CD4-positive, alpha-beta T cell treated with Interferon alpha-2 for 1 hour (primary cell): ENCODE data around the gene MBOAT1.

Experiments used
- DNase-seq, 2 donors: peaks; one replicate each; pipeline ENCODE4 v3.0.0-alpha.2; 2020 to 2022

MBOAT1 gene

GRCh38 chr6:20233007-20233730 is 20.9 kb upstream of the MBOAT1 start:
- no peak for DNase-seq

- DNase-seq: no peak
Observed at GRCh38 chr6:20232188-20232587, 19.9 kb upstream of the MBOAT1 start.

DNA sequence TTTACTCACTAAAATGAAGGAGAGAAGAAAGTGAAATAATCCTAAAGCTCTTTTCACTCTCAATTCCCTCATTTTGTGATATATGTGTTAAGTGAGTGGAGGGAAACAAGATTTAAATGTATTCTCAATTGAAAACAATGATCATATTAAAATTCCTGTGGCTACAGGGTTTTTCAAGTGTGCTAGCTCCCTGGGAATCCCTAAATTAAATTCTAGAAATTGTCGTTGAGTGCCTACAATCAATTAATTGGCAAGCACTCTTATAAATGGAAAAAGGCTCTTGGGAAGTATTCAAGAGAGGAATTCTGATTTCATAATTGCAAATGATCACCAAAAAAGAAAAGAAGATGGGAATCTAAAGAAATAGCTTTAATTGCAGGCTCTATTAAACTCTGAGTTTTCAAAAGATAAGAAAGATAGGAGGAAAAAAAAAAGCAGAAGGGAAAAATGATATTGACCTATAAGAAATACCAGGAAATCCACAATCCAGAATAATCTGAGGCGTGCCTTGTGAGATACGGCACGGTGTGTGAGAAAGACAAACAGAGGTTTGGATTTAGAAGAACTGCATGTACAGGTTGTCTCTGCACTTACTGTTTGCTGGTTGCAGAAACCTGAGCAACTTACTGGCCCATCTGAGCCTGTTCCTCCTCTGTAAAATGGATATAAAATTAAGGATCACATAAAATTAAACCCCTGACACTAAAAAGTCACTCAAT is 18.3 kb upstream of the MBOAT1 start:
- DNase-seq: no peak

- DNase-seq: no peak
Observed at GRCh38 chr6:20229881-20230280, 17.6 kb upstream of the MBOAT1 start.

- DNase-seq: no peak
Observed at GRCh38 chr6:20227350-20227749, 15.1 kb upstream of the MBOAT1 start.

DNA sequence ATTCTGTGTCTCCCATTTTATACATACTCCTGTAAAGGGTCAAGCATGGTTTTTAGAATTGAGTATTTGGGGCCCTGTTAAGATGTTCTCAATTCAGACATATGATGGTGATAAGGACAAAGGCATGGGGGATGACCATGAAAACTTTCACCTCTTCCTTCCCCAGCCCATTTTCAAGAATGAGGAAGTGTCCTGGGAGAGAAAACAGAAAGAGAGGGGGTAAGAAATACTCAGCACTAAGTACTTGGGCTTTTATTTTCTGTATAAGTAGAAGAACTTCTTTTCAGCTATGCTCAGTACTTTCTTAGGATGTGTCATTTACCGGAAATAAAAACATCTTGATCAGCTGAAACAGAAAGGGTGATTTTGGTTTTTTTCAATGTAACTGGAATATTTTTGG is 10.9 kb upstream of the MBOAT1 start:
- DNase-seq: no peak

DNA sequence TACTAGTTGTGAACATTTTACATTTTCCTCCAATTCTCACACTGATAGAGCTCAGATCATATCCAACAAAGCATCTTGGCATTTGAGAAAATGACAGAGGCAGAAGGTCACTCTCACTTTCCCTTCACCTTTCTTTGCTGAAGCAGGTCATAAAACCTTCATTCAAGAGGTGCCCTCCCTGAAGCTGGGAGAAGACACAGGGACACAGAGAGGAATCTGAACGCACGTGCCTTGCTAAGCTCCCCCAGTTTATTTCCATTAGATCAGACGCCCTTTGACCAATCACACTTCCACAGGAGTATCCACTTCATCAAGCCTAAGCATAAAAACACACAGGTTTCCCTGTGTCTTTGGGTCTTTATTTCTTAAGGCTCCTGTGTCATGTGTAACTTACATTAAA is 9.2 kb upstream of the MBOAT1 start:
- DNase-seq: no peak

DNA sequence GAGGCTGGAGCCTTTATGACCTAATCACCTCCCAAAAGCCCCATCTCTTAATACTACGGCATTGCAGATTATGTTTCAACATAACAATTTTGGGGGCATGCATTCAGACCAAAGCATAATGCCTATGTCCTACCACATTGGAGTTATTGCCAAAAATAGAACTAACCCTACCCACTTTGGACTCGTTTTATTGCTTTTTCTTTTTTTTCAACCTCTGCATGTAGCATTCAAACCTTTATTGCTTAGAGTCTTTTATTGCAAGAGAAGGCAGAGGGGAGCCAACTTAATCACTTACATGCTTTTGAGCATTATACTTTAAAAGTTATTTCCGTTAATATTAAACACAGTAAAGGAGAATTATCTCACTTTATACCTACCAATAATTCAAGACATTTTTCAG is 8.1 kb upstream of the MBOAT1 start:
- no peak for DNase-seq

DNA sequence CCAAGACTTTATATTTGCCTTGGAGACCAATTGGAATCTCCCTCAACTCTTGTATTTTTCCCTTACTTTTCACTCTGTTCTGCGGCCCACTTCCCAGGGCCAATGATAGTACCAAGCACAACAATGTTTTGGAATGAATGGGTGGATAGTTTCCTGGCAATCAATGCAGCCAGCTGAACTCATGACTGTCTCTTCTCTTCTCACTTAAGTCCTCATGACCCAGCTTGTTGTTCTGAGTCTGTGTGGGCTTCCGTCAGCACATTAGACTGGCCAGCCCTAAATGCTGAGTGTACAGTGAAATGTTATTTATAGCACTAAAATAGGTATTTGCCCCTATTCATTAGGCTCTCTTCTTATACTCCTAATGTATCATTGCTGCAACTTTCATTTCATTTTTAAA is 5.6 kb upstream of the MBOAT1 start:
- no peak for DNase-seq

DNA sequence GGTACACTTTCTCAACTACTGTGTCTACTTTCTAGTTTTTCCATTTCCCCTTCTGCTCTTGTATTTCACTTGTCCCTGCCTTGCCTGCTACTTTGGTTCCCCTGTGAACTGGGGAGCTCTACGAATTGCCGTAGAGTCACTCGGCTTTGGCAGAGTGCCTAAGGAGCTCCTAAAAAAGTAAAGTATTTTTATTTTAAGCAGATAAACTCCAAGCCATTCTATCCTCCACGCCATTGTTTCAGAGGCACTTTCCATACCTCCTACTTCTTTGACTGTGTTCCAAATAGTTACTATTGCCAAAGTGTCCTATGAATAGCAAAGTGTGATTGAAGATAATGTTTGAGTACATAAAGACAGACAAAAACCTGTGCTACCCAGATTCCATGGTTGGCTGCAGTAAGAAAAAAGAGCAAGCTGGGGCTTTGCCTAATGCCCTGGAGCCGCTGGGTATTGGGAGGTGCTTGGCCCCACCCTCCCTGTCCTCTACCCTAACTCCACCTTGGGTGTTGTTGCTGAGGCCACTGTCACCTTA is 5.1 kb upstream of the MBOAT1 start:
- no peak for DNase-seq

- no peak for DNase-seq
Observed at GRCh38 chr6:20215310-20215709, 3.0 kb upstream of the MBOAT1 start.

DNA sequence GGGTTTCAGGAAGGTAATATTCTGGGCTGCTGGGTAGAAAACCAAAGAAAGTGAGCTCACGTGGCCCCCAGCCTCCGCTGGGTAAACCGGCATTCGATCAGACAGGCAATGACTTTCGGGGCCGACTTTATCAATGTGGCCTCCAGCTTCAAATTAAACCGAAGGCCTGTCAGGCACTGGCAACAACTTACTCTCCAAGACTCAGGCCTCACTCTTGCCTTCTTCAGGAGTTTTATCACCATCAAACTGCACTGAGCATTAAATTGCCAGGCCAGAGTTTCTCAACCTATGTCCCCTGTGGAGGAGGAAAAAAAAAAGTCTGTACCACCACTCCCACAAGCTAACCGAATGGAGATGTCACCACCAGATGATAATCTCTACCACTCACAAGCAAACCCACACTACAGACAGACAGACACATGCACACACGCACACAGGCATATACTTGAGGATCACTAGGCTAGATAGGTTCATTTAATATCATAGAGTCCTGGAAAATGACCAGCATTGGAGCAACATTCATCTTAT is 1.1 kb upstream of the MBOAT1 start:
- peak in 1 of 2 donors; percentile 28 for DNase-seq

DNA sequence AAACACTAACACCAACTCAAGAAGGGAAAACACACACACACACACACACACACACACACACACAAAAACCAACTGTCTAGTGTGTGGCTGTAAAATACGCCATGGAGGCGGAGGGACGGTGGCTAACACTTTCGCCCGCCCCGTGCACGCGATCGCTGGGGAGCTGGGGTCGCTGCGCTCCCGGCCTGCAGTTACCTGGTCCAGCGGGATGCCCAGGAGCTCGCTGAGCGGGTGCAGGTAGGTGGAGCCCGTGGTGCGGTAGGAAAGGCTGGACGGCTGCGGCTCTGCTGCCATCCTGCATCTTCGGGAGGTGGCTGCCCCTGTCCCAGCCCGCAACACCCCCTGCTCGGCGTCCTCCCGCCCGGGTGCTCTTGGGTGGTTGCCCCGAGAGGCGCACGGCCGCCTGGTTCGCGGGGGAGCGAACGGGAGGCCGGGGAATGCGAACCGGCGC is 303 bp downstream of the MBOAT1 start:
- DNase-seq: peak; percentile 20 to 62

DNA sequence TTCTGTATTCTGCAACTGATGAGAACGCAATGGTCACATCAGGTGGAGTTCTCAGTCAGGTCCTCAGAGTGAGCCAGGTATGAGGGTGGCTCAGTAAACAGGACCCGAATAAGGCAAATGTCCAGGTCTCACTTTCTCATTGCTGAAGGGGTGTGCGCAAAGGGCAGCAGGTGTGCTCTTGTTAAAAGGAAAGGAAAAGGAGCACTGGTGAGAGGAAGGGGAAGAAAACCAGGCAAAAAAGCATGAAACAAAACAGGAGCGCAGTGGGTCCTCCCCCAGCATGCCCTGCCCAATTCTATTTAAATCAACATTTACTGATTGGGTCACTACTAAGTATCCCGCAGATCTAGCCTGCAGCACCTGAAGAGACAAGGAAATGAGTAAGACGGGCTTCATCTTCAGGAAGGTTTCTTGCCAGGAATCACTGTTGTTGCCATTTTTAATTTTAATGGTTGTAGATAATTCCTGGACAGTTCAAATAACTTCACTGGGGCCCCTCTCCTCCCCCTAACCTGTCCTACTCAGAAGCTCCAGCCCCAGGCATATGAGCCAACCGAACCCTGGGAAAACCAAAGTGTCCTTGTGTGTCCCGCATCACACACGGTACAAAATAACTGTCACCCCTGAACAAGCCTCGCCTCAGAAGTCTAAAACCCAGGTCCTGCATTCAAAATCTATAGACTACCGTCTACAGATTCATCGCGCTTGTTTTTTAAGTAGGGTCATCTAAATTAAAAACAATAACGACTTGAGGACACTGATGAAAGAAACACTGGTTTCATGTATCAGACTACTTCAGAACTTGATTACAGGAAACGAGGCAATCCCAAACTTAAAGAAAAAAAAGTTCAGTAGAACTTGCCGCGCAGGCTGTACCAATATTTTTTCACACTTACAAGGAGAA is 980 bp downstream of the MBOAT1 start:
- no peak for DNase-seq

DNA sequence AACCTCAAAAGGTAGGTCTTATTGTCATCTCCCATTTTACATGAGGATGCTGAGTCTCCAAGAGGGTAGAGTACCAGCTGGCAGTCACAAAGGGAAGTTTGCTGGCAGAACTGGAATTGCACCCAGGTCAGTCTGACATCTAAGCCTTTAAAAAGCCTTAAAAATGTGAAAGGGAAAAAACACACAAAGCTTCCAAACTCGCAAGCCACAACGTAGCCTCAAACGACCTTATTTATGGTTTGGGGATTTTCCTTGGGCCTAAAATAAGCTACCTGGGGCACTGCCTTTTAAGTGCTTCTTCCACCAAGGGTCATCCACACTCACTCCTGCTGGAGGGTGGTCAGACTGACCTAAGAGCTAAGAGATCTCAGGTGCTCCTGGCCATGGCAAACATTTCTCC is 2.1 kb downstream of the MBOAT1 start:
- no peak for DNase-seq

- no peak for DNase-seq
Observed at GRCh38 chr6:20208687-20209378, 3.4 kb downstream of the MBOAT1 start.

DNA sequence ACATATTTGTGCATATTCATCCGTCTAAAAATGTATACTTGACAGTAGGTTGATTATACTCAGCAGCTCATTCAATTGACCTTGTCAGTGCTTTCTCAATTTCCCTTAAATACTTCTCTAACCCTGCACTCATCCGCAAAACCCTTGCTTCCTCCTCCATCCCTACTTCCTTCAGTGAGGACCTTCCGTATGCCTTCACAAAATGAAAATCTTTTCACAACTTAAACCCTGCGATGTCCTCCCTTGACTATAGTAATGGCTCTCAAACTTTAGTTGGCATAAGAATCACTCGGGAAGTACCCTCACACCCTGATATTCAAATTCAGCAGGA is 5.2 kb downstream of the MBOAT1 start:
- DNase-seq: no peak

- DNase-seq: no peak
Observed at GRCh38 chr6:20205722-20206161, 6.5 kb downstream of the MBOAT1 start.

GRCh38 chr6:20204512-20204894 is 7.8 kb downstream of the MBOAT1 start:
- no peak for DNase-seq

DNA sequence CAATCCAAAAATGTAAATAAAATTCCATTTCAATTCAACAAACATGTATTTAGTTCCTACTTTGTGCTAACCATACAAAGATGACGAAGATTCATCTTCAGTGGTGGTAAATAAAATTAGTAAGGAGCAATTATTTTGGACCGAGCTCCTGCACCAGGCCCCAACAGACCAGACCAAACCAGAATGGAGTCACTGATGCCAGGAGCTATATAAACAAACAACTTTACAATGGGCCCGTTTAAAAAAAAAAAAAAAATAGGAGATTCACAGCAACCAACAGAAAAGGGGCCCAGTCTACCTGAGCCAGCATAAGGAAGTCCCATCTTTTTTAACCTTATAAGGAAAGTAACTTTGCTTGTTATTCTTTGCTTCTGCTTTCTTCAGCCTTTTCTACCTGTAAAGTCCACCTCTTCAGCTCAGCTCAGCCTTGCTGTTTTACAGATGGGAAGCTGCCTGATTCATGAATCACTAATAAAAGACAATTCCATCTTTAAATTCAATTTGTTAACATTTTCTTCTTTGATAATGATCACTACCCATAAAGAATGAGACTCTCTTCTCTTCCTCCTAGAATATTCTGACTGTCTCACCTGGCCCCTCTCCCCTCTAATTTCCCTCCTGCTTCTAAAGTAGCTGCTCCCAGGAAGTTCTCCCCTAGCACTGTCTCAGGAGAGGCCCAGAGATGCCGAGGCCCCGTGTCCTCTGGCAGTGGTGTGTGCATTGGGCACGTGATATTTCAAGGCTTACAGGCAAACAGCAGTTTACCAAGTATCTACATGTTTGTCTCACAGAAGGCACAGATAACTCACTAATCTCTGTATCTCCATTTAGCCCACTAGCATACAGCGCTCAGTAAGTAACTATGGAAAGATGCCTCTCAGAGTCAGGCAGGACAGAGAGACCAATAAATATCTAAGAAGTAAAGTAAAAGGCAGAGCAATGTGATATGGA is 8.4 kb downstream of the MBOAT1 start:
- no peak for DNase-seq

DNA sequence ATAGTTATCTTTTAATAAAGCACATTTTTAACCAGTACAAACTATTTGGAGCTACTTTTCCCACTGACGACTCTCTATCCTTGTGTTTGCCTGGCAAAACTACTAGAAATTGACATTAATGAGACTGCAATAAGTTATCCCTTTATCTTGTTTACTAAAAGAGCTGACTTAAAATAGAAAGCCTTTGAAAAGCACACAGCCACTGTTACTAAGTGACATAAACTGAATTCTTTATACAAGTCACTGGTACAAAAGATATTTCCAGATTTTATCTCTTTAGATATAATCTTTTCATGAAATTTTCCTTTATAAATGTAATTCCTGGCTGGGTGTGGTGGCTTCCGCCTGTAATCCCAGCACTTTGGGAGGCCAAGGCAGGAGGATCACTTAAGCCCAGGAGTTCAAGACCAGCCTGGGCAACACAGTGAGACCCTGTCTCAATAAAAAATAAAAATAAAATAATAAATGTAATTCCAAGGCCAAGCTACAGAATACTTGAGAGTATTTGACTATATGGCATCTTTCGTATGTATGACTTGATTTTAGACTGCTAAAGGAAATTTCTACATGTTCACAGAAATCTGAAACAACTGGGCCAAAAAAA is 9.5 kb downstream of the MBOAT1 start:
- DNase-seq: no peak
